ENCODE results near the gene ARHGAP42.

Gene ARHGAP42

DNA sequence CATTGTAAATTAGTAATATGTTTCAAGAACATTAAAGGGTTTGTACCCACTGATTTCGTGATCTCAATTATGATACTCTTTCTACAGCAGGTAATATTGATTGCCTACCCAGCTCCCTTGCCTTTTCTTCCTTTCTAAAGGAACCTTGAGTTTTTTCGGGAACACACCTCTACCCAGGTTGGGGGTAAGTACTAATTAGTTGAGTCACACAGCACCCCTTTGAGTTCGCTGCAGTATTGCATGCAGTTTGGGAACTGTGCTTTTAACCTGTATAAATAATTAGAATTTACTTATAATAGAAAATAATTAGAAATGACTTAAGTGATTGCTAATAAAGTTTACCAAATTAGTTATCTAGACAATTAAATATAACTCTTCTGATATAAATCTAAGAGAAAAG, 24.9 kb downstream of the ARHGAP42 start:
- DNase-seq (ENCODE audit: insufficient read length, low spot score) (no peak), FAIRE-seq (no peak)
- TF ChIP-seq POLR2A (IDR thresholded peaks at IDR 0.05; ENCODE audit: low read depth, low read length), result no peak
- TF ChIP-seq PAX5 (IDR thresholded peaks at IDR 0.05; ENCODE audit: insufficient read depth, low read length, severe bottlenecking), result no peak
- TF ChIP-seq POU2F2 (IDR thresholded peaks at IDR 0.05; ENCODE audit: low read depth, low read length), result no peak
- TF ChIP-seq TAF1 (IDR thresholded peaks at IDR 0.05; ENCODE audit: low read depth, low read length), result no peak
- TF ChIP-seq SPI1 (IDR thresholded peaks at IDR 0.05; ENCODE audit: low read depth, low read length), result no peak
- TF ChIP-seq POLR2AphosphoS5 (IDR thresholded peaks at IDR 0.05; ENCODE audit: low read depth, low read length), result no peak

DNA sequence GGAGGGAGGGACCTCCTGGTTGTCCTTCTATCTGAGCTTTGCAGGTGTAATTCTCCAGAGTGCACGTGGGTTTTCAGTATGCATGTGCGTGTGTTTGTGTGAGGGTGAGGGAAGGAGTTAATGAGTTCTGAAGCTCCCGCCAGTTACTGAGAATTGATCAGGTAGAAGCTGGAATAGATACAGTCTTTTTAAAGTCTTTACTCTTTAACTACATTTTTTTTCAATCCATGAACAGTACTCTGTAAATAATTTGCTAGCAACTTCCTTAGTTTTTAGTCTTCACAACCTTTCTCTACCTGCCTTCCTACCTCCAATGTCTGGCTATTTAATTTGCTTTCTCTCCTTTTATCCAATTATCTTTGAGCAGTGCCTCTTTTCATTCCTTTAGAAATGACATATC, 25.5 kb downstream of the ARHGAP42 start:
- no peak for TF ChIP-seq TAF1 (IDR thresholded peaks at IDR 0.05; ENCODE audit: low read depth, low read length)
- TF ChIP-seq POLR2A (IDR thresholded peaks at IDR 0.05; ENCODE audit: low read depth, low read length), result no peak
- TF ChIP-seq POLR2AphosphoS5 (IDR thresholded peaks at IDR 0.05; ENCODE audit: low read depth, low read length), result no peak
- no peak for TF ChIP-seq POU2F2 (IDR thresholded peaks at IDR 0.05; ENCODE audit: low read depth, low read length)
- TF ChIP-seq SPI1 (IDR thresholded peaks at IDR 0.05; ENCODE audit: low read depth, low read length), result no peak
- TF ChIP-seq PAX5 (IDR thresholded peaks at IDR 0.05; ENCODE audit: insufficient read depth, low read length, severe bottlenecking), result no peak
- no peak for FAIRE-seq

DNA sequence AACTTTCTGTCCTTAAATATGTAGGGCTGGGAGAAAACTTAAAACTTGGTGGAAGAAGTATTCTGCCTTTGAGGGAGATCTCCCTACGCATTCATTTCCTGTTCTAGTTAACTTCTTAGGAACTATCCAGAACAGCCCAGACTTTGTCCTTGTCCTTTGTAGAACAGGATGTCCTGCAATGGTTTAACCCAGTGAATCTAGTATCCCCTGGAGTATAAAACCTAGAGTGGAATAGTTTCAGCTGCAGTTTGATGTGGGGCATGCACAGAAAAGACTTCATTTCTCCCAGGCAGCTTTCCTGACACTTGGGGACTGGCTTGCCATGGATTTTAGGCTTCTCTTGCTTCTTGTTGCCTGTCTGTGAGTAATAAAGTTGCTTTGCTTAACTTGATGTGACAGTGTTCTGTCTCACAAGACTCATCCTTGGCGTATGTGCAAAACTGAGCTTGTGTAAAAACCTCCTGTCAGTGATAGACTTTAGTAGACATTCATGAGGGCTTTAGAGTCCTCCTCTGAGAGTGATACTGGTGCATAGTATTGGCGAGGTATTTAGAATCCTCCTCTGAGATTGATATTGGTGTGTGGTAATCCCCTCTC, 28.2 kb downstream of the ARHGAP42 start:
- DNase-seq (ENCODE audit: insufficient read length, low spot score) (no peak), FAIRE-seq (no peak)
- no peak for TF ChIP-seq SPI1 (IDR thresholded peaks at IDR 0.05; ENCODE audit: low read depth, low read length)
- TF ChIP-seq POLR2AphosphoS5 (IDR thresholded peaks at IDR 0.05; ENCODE audit: low read depth, low read length), result no peak
- no peak for TF ChIP-seq POU2F2 (IDR thresholded peaks at IDR 0.05; ENCODE audit: low read depth, low read length)
- TF ChIP-seq PAX5 (IDR thresholded peaks at IDR 0.05; ENCODE audit: insufficient read depth, low read length, severe bottlenecking), result no peak
- no peak for TF ChIP-seq TAF1 (IDR thresholded peaks at IDR 0.05; ENCODE audit: low read depth, low read length)
- no peak for TF ChIP-seq POLR2A (IDR thresholded peaks at IDR 0.05; ENCODE audit: low read depth, low read length)

More for the DNA sequence above, 25.5 kb downstream of the ARHGAP42 start:
- DNase-seq (ENCODE audit: insufficient read length, low spot score), result no peak

DNA sequence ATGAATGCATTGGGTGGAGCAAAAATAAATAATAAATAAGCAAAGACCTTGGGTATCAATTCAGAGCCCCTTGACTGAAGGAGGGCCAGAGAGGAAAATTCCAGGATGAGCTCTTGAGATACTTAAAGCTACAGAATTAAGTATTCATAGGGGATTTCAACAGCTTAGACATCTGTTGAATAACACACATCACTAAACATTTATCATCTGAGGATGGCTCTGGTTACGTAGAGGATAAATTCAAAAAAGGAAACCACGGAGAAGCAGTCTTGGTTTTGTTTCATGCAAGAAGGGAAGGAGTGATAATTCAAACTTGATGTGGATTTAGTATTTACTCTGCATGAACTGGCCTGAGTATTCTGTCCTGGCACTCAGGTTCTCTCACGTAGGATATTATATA, 29.8 kb downstream of the ARHGAP42 start:
- TF ChIP-seq POU2F2 (IDR thresholded peaks at IDR 0.05; ENCODE audit: low read depth, low read length) (no peak), TAF1 (IDR thresholded peaks at IDR 0.05; ENCODE audit: low read depth, low read length) (no peak), POLR2A (IDR thresholded peaks at IDR 0.05; ENCODE audit: low read depth, low read length) (no peak), SPI1 (IDR thresholded peaks at IDR 0.05; ENCODE audit: low read depth, low read length) (no peak), PAX5 (IDR thresholded peaks at IDR 0.05; ENCODE audit: insufficient read depth, low read length, severe bottlenecking) (no peak), POLR2AphosphoS5 (IDR thresholded peaks at IDR 0.05; ENCODE audit: low read depth, low read length) (no peak)
- no peak for FAIRE-seq
- no peak for DNase-seq (ENCODE audit: insufficient read length, low spot score)

DNA sequence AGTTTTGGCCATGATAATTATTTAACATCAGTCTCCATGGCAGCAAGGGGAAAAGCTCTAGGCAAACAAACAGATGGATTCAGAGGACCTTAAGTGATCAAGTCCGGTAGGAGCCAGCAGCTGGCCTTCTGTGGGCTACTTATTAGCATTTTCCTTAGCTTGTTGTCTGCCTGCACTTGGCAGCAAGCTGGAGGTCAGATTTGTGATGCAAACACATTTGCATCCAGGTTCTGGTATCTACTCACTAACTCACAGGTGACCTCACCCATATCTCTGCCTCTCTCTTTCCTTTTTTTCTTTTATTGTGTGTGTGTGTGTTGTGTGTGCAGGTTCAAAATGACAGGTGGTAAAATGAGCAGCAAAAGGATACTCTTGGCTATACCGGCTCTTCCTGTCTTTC, 32.3 kb downstream of the ARHGAP42 start:
- no peak for DNase-seq (ENCODE audit: insufficient read length, low spot score)
- no peak for FAIRE-seq
- no peak for TF ChIP-seq SPI1 (IDR thresholded peaks at IDR 0.05; ENCODE audit: low read depth, low read length)

DNA sequence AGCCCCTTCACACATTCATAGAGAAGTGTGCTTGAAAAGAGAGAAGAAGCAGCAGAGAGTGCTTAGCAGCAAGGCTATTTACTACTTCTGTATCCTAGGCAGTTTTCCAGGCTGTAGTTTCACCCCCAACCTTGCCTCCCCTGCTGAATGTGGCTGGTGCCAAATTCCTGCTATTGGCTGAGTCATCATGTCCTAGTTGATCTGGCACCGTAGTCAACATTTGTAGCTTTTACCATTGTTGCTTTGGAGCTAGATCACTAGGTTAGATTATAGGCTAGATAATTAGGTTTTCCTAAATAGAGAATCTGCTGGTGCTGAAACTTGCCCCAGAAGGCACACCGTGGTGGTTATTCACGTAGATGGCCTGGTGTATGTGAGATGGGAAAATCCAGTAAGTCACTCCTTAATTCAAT, 32.7 kb downstream of the ARHGAP42 start:
- no peak for TF ChIP-seq POLR2AphosphoS5 (IDR thresholded peaks at IDR 0.05; ENCODE audit: low read depth, low read length)
- TF ChIP-seq TAF1 (IDR thresholded peaks at IDR 0.05; ENCODE audit: low read depth, low read length), result no peak
- no peak for TF ChIP-seq SPI1 (IDR thresholded peaks at IDR 0.05; ENCODE audit: low read depth, low read length)
- DNase-seq (ENCODE audit: insufficient read length, low spot score) (no peak), FAIRE-seq (no peak)

DNA sequence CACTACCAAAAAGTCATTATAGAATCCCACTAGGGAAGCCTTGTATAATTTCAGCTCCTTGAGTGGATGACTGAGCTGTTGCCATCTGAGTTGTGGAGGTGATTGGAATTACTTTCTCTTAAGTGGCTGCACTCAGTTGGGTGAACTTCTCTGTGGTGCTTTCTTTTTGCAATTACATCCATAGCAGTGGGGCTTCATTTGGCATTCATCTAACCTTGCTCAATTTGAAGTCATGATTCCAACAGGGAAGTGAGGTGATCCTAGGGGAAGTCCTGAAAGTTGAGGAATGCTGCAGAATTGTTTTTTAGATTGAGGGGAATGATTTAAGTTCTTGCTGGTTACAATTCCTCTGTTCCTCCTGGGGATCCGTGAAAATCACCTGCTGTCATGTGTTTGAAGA, 39.6 kb downstream of the ARHGAP42 start:
- DNase-seq (ENCODE audit: insufficient read length, low spot score) (no peak), FAIRE-seq (no peak)
- TF ChIP-seq PAX5 (IDR thresholded peaks at IDR 0.05; ENCODE audit: insufficient read depth, low read length, severe bottlenecking), result no peak
- no peak for TF ChIP-seq POLR2AphosphoS5 (IDR thresholded peaks at IDR 0.05; ENCODE audit: low read depth, low read length)
- TF ChIP-seq POU2F2 (IDR thresholded peaks at IDR 0.05; ENCODE audit: low read depth, low read length), result no peak
- TF ChIP-seq TAF1 (IDR thresholded peaks at IDR 0.05; ENCODE audit: low read depth, low read length), result no peak
- TF ChIP-seq SPI1 (IDR thresholded peaks at IDR 0.05; ENCODE audit: low read depth, low read length), result no peak

DNA sequence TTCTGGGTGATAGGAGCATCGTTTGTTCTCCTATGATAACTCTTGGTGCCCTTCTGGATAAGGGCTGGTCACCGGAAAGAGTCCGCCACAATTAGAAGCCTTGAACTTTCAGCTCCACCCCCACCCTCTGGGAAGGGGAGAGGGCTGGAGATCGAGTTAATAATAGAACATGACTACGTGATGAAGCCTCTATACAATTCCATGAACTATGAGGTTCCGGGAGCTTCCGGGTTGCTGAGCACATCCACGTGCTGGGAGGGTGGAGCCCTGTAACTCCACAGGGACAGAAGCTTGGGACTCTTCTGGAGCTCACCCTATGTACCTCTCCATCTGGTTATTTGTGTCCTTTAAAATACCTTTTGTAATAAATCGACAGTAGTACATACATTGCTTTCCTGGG, 40.3 kb downstream of the ARHGAP42 start:
- TF ChIP-seq POLR2A (IDR thresholded peaks at IDR 0.05; ENCODE audit: low read depth, low read length), result no peak
- no peak for TF ChIP-seq PAX5 (IDR thresholded peaks at IDR 0.05; ENCODE audit: insufficient read depth, low read length, severe bottlenecking)
- TF ChIP-seq TAF1 (IDR thresholded peaks at IDR 0.05; ENCODE audit: low read depth, low read length), result no peak
- TF ChIP-seq SPI1 (IDR thresholded peaks at IDR 0.05; ENCODE audit: low read depth, low read length), result no peak
- no peak for TF ChIP-seq POU2F2 (IDR thresholded peaks at IDR 0.05; ENCODE audit: low read depth, low read length)
- no peak for TF ChIP-seq POLR2AphosphoS5 (IDR thresholded peaks at IDR 0.05; ENCODE audit: low read depth, low read length)
- FAIRE-seq (no peak), DNase-seq (ENCODE audit: insufficient read length, low spot score) (no peak)

DNA sequence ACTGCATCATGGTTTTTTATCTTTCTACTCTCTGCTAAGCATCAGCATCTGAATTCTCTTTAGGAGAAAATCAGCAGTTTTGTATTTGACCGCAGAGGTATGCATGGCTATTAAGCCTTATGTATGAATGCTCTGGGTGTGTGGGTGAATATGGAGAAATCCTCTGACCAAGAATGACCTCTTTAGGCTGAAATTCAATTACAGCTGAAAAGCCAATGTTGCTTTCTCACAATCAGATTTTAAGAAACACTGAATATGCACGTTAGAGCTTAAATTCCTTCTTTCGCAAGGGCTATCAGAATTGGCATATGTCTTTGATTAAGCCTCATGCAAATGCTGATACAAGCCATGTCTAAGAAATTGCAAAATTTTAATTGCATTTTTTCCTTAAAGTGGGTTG, 43.2 kb downstream of the ARHGAP42 start:
- DNase-seq (ENCODE audit: insufficient read length, low spot score) (no peak), FAIRE-seq (no peak)
- TF ChIP-seq POU2F2 (IDR thresholded peaks at IDR 0.05; ENCODE audit: low read depth, low read length) (no peak), SPI1 (IDR thresholded peaks at IDR 0.05; ENCODE audit: low read depth, low read length) (no peak), POLR2AphosphoS5 (IDR thresholded peaks at IDR 0.05; ENCODE audit: low read depth, low read length) (no peak), TAF1 (IDR thresholded peaks at IDR 0.05; ENCODE audit: low read depth, low read length) (no peak), POLR2A (IDR thresholded peaks at IDR 0.05; ENCODE audit: low read depth, low read length) (no peak), PAX5 (IDR thresholded peaks at IDR 0.05; ENCODE audit: insufficient read depth, low read length, severe bottlenecking) (no peak)

DNA sequence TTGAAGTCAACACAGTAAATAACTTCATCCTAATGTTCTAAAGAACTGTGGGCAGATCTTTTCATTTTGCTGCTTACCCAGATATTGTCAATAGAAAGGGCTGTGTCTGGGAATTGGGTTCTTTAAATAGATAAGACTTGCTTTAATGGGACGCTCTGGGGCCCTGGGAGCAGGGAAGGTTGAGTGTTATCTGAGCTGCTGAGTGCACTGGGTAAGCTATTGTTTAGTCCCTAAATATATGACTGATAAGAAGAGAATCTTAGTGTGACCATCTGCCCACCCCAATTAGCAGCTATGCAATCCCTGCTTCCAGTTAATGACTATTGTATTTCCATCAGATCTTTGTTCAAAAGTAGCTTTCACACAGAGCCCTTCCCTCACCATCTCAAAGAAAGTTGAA, 44.4 kb downstream of the ARHGAP42 start:
- TF ChIP-seq TAF1 (IDR thresholded peaks at IDR 0.05; ENCODE audit: low read depth, low read length), result no peak
- TF ChIP-seq POLR2A (IDR thresholded peaks at IDR 0.05; ENCODE audit: low read depth, low read length), result no peak
- no peak for TF ChIP-seq SPI1 (IDR thresholded peaks at IDR 0.05; ENCODE audit: low read depth, low read length)
- TF ChIP-seq POU2F2 (IDR thresholded peaks at IDR 0.05; ENCODE audit: low read depth, low read length), result no peak
- no peak for TF ChIP-seq PAX5 (IDR thresholded peaks at IDR 0.05; ENCODE audit: insufficient read depth, low read length, severe bottlenecking)
- TF ChIP-seq POLR2AphosphoS5 (IDR thresholded peaks at IDR 0.05; ENCODE audit: low read depth, low read length), result no peak
- DNase-seq (ENCODE audit: insufficient read length, low spot score), result no peak
- no peak for FAIRE-seq
